ENCODE measurements around the gene CEP44. TPM values are rescaled to one million over a fixed set of nuclear protein-coding genes. Genes with fewer than 3 reads are reported as not detected.

Gene CEP44
- polyA plus RNA-seq, 1 experiment: 3.4 TPM

- ChIA-PET CTCF (no interaction called here), POLR2A (no interaction called here)
- TF ChIP-seq, protein P1, sequence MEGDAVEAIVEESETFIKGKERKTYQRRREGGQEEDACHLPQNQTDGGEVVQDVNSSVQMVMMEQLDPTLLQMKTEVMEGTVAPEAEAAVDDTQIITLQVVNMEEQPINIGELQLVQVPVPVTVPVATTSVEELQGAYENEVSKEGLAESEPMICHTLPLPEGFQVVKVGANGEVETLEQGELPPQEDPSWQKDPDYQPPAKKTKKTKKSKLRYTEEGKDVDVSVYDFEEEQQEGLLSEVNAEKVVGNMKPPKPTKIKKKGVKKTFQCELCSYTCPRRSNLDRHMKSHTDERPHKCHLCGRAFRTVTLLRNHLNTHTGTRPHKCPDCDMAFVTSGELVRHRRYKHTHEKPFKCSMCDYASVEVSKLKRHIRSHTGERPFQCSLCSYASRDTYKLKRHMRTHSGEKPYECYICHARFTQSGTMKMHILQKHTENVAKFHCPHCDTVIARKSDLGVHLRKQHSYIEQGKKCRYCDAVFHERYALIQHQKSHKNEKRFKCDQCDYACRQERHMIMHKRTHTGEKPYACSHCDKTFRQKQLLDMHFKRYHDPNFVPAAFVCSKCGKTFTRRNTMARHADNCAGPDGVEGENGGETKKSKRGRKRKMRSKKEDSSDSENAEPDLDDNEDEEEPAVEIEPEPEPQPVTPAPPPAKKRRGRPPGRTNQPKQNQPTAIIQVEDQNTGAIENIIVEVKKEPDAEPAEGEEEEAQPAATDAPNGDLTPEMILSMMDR (IDR thresholded peaks at IDR 0.05; ENCODE audit: insufficient read depth, low read depth, low read length): peak; percentile 40
- Histone ChIP-seq H3K36me3 (ENCODE audit: control insufficient read depth, insufficient read depth, low read length) (no peaks in the 10 kb centered on the region), H3K4me3 (ENCODE audit: low read depth, low read length) (no peak overlapping the region), H3K27me3 (ENCODE audit: control insufficient read depth, insufficient read depth, low read length) (no peaks in the 10 kb centered on the region)
- DNase-seq (ENCODE audit: low read depth): no peak
These were observed 81.4 kb downstream of the CEP44 start for GRCh38 chr4:174365018-174365587.

DNA sequence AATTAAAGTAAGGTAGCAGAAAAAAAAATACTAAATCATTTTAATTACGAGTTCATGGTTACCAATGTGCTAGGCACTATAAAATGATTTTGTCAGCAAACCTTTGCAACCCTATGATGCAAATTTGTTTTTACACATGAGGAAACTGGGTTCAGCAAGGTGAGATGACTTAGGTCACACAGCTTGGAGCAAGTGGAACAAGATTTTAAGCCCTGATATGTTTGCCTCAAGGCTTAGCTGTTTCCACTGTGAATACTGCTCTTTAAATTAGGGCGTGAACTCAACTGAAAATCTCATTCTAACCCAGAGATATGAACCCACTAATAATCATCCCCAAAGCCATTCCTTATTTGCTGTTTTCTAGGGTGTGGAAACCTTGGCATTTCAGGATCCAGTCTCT lies 86.3 kb downstream of the CEP44 start:
- CTCF ChIA-PET: no interaction called here
- Histone ChIP-seq H3K27me3 (ENCODE audit: control insufficient read depth, insufficient read depth, low read length) (no peaks in the 10 kb centered on the region), H3K4me3 (ENCODE audit: low read depth, low read length) (no peak overlapping the region), H3K36me3 (ENCODE audit: control insufficient read depth, insufficient read depth, low read length) (no peaks in the 10 kb centered on the region)
- TF ChIP-seq, protein P1 (IDR thresholded peaks at IDR 0.05; ENCODE audit: insufficient read depth, low read depth, low read length): no peak
- POLR2A ChIA-PET: no interaction called here
- no peak for DNase-seq (ENCODE audit: low read depth)

GRCh38 chr4:174373821-174374220 lies 90.1 kb downstream of the CEP44 start:
- POLR2A ChIA-PET: no interaction called here
- no peak for DNase-seq (ENCODE audit: low read depth)
- no peak overlapping the region for H3K4me3 ChIP-seq (ENCODE audit: low read depth, low read length)
- no peaks in the 10 kb centered on the region for H3K27me3 ChIP-seq (ENCODE audit: control insufficient read depth, insufficient read depth, low read length)
- TF ChIP-seq, protein P1 (IDR thresholded peaks at IDR 0.05; ENCODE audit: insufficient read depth, low read depth, low read length): no peak
- no peaks in the 10 kb centered on the region for H3K36me3 ChIP-seq (ENCODE audit: control insufficient read depth, insufficient read depth, low read length)
- CTCF ChIA-PET: interaction anchor here (1.0 kb wide), 1 partner anchor 13 kb away, joined by 3 read pairs; no protein-coding TSS in a partner anchor

GRCh38 chr4:174375422-174375821 lies 91.7 kb downstream of the CEP44 start:
- no peak for DNase-seq (ENCODE audit: low read depth)
- Histone ChIP-seq H3K27me3 (ENCODE audit: control insufficient read depth, insufficient read depth, low read length) (no peaks in the 10 kb centered on the region), H3K36me3 (ENCODE audit: control insufficient read depth, insufficient read depth, low read length) (no peaks in the 10 kb centered on the region), H3K4me3 (ENCODE audit: low read depth, low read length) (no peak overlapping the region)
- POLR2A ChIA-PET: no interaction called here
- TF ChIP-seq, protein P1 (IDR thresholded peaks at IDR 0.05; ENCODE audit: insufficient read depth, low read depth, low read length): no peak
- CTCF ChIA-PET: no interaction called here

GRCh38 chr4:174377613-174378012 lies 93.9 kb downstream of the CEP44 start:
- Histone ChIP-seq H3K36me3 (ENCODE audit: control insufficient read depth, insufficient read depth, low read length) (no peaks in the 10 kb centered on the region), H3K4me3 (ENCODE audit: low read depth, low read length) (no peak overlapping the region), H3K27me3 (ENCODE audit: control insufficient read depth, insufficient read depth, low read length) (no peaks in the 10 kb centered on the region)
- TF ChIP-seq, protein P1 (IDR thresholded peaks at IDR 0.05; ENCODE audit: insufficient read depth, low read depth, low read length): no peak
- POLR2A ChIA-PET: no interaction called here
- DNase-seq (ENCODE audit: low read depth): no peak
- CTCF ChIA-PET: no interaction called here

Data from BJ (cell line).